Measurements from ENCODE around the gene GLI2. TPM values are rescaled to one million over a fixed set of nuclear protein-coding genes. Genes with fewer than 3 reads are reported as not detected.
A peak's percentile ranks its signal among the peaks of the same experiment; 100 is the strongest.

Gene GLI2
- total RNA-seq, 2 donors from 2014 or later = 17.0 to 24.2 TPM

DNA sequence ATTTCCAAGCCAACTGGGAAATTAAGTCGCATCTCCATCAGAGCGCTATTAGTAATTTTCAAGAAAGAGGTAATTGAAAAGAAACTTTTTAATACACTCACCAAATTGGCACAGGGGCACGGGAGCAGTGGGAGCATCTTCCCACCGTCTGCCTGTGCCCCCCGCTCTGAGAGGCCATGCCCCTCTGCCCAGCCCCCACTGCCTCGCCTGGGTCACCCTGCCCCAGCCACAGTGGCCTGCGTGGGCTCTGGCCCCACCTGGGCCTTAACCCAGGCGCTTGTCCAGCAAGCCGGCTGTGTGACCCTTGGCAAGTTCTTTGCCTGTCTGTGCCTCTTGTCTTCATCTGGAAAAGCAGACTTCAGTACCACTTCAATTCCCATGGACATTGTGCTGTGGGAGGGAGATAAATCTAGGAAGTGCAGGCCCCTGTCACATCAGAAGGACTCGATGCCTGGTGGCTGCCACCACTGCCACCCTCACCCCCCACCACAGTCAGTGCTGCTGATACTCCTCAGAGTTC, 31.9 kb downstream of the GLI2 start:
- H3K4me1 Mint-ChIP-seq = peaks cover 42% of the 10 kb centered on the region
- no peak overlapping the region for H3K4me3 Mint-ChIP-seq
- H3K27ac ChIP-seq (ENCODE audit: low read depth, low read length) = no peak overlapping the region
- no peaks in the 10 kb centered on the region for H3K27me3 Mint-ChIP-seq (ENCODE audit: insufficient read depth)
- no peaks in the 10 kb centered on the region for H3K27me3 ChIP-seq (ENCODE audit: control insufficient read depth, insufficient read depth, low read length, poor library complexity, severe bottlenecking)
- H3K27ac Mint-ChIP-seq = no peak overlapping the region
- H3K36me3 Mint-ChIP-seq (ENCODE audit: low read depth) = no peaks in the 10 kb centered on the region
- H3K9me3 ChIP-seq (ENCODE audit: control insufficient read depth, low read length) = no peaks in the 10 kb centered on the region
- H3K4me1 ChIP-seq (ENCODE audit: control insufficient read depth, insufficient read depth, low read length) = peaks cover 18% of the 10 kb centered on the region
- H3K4me3 ChIP-seq (ENCODE audit: low read length) = no peak overlapping the region
- 94 to 96% methylated on average over 7 to 10 of the region's 10 CpGs for WGBS, 2 experiments (ENCODE audit: insufficient coverage in 1 of 2, insufficient read length in 1 of 2)
- TF ChIP-seq, protein P1, sequence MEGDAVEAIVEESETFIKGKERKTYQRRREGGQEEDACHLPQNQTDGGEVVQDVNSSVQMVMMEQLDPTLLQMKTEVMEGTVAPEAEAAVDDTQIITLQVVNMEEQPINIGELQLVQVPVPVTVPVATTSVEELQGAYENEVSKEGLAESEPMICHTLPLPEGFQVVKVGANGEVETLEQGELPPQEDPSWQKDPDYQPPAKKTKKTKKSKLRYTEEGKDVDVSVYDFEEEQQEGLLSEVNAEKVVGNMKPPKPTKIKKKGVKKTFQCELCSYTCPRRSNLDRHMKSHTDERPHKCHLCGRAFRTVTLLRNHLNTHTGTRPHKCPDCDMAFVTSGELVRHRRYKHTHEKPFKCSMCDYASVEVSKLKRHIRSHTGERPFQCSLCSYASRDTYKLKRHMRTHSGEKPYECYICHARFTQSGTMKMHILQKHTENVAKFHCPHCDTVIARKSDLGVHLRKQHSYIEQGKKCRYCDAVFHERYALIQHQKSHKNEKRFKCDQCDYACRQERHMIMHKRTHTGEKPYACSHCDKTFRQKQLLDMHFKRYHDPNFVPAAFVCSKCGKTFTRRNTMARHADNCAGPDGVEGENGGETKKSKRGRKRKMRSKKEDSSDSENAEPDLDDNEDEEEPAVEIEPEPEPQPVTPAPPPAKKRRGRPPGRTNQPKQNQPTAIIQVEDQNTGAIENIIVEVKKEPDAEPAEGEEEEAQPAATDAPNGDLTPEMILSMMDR (conservative IDR thresholded peaks at IDR 0.05) = no peak
- DNase-seq = peak; percentile 36
- H3K9me3 Mint-ChIP-seq = no peaks in the 10 kb centered on the region
- no peaks in the 10 kb centered on the region for H3K36me3 ChIP-seq (ENCODE audit: control insufficient read depth, insufficient read depth, low read length)
- H3K9ac ChIP-seq (ENCODE audit: extremely low read depth, low read length, poor library complexity, severe bottlenecking) = no peak overlapping the region

DNA sequence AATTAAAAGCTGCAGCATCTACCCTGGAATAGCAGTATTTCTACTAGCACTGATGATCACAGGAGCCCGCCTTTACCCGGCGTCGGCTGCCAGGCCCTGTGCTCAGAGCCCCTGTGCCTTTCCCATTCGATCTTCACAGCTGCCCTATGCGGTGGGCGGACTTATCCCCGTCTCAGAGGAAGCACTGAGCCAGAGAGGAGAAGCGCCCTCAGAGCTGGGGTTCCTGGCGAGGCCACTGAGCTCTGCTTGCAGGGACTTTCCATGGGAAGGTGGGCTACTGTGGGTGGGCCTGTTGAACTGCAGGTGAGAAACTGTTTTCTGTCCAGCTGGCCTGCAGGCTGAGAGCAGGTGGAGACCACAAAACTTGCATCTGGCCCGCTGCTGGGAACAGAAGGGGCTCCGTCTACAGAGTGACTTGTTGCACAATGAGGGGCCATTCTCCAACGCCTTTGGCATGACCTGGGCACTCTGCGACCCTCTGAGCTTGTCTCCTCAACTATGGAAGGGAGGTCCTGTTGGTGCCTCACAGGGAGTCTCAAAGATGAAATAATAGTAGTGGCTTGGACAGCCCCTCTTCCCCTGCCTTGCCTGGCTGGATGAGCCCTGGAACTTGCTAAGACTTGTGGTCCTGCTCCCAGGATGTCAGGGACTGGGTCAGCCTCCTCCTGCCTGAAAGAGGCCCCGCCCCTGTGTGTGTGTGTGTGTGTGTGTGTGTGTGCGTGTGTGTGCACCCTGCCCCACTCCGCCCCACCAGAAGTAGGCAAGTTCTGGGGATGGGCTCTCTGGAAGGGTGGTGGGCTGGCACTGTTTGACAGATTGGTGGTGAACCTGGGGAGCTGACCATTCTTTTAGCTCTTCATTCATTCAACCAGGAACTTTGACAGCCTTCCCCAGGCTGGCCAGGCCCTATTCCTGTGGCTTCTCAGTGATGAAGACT, 32.7 kb downstream of the GLI2 start:
- Histone ChIP-seq H3K36me3 (ENCODE audit: control insufficient read depth, insufficient read depth, low read length) (no peaks in the 10 kb centered on the region), H3K27ac (ENCODE audit: low read depth, low read length) (peak overlapping the region; percentile 24), H3K4me1 (ENCODE audit: control insufficient read depth, insufficient read depth, low read length) (peaks cover 18% of the 10 kb centered on the region), H3K9me3 (ENCODE audit: control insufficient read depth, low read length) (no peaks in the 10 kb centered on the region), H3K9ac (ENCODE audit: extremely low read depth, low read length, poor library complexity, severe bottlenecking) (no peak overlapping the region), H3K27me3 (ENCODE audit: control insufficient read depth, insufficient read depth, low read length, poor library complexity, severe bottlenecking) (no peaks in the 10 kb centered on the region), H3K4me3 (ENCODE audit: low read length) (no peak overlapping the region)
- no peaks in the 10 kb centered on the region for H3K27me3 Mint-ChIP-seq (ENCODE audit: insufficient read depth)
- TF ChIP-seq, protein P1 (conservative IDR thresholded peaks at IDR 0.05) = no peak
- H3K27ac Mint-ChIP-seq = peak overlapping the region; percentile 24
- no peak overlapping the region for H3K4me3 Mint-ChIP-seq
- WGBS, 2 experiments (ENCODE audit: insufficient coverage in 1 of 2, insufficient read length in 1 of 2) = 94 to 96% methylated on average over 7 to 17 of the region's 17 CpGs
- H3K4me1 Mint-ChIP-seq = peaks cover 44% of the 10 kb centered on the region
- H3K36me3 Mint-ChIP-seq (ENCODE audit: low read depth) = no peaks in the 10 kb centered on the region
- H3K9me3 Mint-ChIP-seq = no peaks in the 10 kb centered on the region
- DNase-seq = peak; percentile 49

DNA sequence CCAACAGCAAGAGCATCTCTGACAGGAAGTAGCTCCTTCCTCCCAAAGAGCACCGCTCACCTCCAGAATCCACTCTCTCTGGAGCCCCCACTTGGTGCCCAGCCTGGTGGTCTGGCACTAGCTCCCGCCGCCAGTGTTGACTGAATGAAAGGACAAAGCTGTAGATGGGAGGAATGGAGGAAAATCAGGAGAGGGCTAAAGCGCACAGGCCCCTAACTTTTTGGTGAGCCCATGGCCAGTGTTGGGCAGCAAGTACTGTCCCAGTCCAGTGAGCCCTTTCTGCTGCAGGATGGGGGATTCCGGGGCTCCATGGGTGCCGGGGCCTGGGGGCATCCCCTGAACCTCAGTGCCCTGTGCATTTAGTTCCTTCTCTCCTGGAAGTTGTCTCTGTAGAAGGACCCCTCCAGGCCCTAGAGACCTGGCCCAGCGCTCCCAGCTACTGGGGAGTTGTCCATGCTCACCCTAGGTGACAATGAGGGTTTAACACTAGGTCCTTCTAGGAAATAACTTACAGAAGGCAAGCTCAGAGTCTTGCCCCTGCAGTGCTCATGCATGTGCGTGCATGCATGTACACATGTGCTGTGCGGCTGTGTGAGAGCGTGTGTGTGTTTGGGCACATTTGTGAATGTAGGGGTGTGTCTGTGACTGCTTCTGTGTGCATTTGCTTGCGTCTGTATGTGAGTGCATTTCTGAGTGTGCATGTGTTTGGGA, 33.6 kb downstream of the GLI2 start:
- H3K4me3 ChIP-seq (ENCODE audit: low read length) = no peak overlapping the region
- TF ChIP-seq, protein P1 (conservative IDR thresholded peaks at IDR 0.05) = no peak
- H3K4me1 Mint-ChIP-seq = peaks cover 44% of the 10 kb centered on the region
- WGBS, 2 experiments (ENCODE audit: insufficient coverage in 1 of 2, insufficient read length in 1 of 2) = 96 to 97% methylated on average over 6 to 11 of the region's 11 CpGs
- H3K4me3 Mint-ChIP-seq = no peak overlapping the region
- peaks cover 1% of the 10 kb centered on the region for H3K36me3 Mint-ChIP-seq (ENCODE audit: low read depth)
- H3K27ac Mint-ChIP-seq = no peak overlapping the region
- no peak overlapping the region for H3K9ac ChIP-seq (ENCODE audit: extremely low read depth, low read length, poor library complexity, severe bottlenecking)
- DNase-seq = peak; percentile 33
- no peaks in the 10 kb centered on the region for H3K27me3 ChIP-seq (ENCODE audit: control insufficient read depth, insufficient read depth, low read length, poor library complexity, severe bottlenecking)
- H3K36me3 ChIP-seq (ENCODE audit: control insufficient read depth, insufficient read depth, low read length) = no peaks in the 10 kb centered on the region
- no peaks in the 10 kb centered on the region for H3K9me3 ChIP-seq (ENCODE audit: control insufficient read depth, low read length)
- peaks cover 18% of the 10 kb centered on the region for H3K4me1 ChIP-seq (ENCODE audit: control insufficient read depth, insufficient read depth, low read length)
- no peak overlapping the region for H3K27ac ChIP-seq (ENCODE audit: low read depth, low read length)
- H3K9me3 Mint-ChIP-seq = no peaks in the 10 kb centered on the region
- no peaks in the 10 kb centered on the region for H3K27me3 Mint-ChIP-seq (ENCODE audit: insufficient read depth)
